ENCODE data around the gene MCC. TPM values are rescaled to one million over a fixed set of nuclear protein-coding genes. Genes with fewer than 3 reads are reported as not detected.
"Not testable (repeated sequence)": the region's sequence is repeated elsewhere in the genome, so short reads cannot be mapped to it uniquely, and the experiment has no call there.

Gene MCC
- polyA plus RNA-seq, 3 donors from 2014 or later, result 0.53 to 1.2 (median 0.63) TPM

DNA sequence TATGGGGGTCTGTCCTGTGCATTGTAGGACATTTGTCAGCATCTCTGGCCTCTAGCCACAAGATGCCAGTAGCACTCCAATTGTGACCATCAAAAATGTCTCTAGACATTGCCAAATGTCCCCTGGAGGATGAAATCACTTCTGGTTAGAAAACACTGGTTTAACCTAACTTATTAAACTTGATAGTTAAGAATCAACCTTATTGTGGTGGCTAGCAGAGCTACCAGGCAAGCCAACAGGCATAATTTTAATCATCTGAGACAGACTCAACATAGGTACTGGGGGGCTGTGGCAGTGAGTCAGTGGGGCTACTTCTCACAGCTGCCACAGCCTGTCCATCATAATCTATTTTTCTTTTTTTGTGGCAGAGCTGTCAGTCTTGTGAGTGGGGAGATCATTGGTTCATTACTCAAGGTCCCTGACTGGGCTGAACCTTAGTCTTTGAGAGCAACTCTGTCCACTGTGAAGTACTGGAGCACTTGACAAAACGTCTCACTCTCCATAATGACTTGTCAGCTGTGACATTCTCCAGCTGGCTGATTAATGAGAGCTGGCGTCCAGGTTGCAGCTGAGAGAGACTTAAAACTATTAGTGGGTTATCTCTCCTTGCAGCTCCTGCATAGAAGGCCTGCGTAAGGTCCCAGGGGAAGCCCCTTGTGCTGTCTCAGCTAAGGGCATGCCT, 403.7 kb downstream of the MCC start:
- Mint-ChIP-seq H3K36me3 (peaks cover 0 to 8% (median 0%) of the 10 kb centered on the region in 3 donors), H3K9me3 (peaks cover 0 to 1% (median 0%) of the 10 kb centered on the region in 6 donors), H3K4me1 (no peaks in the 10 kb centered on the region), H3K27ac (no peak overlapping the region), H3K4me3 (no peak overlapping the region), H3K27me3 (ENCODE audit: low read depth in 3 of 3) (peaks cover 0 to 3% (median 0%) of the 10 kb centered on the region in 3 donors)
- no peak for DNase-seq

DNA sequence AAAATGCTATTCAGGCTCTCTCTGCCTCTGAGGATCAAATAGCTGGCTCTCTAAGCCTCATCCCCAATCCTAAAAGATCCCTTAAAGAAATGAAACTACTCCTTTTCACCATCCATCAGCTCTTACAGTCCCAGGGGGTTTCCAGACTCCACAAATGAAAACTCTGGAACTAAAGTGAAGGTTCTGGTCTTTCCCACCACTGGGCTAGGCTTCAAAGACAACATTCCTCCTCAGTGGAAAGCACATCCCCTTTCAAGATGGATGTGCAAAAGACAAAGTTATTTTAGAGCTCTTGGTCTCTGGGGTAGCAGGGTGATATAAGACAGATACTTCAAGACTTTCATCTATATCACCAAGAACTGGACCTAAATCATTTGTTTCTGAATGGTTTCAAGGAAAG, 404.8 kb downstream of the MCC start:
- no peak overlapping the region for H3K27ac Mint-ChIP-seq
- peaks cover 0 to 3% (median 3%) of the 10 kb centered on the region in 3 donors for H3K27me3 Mint-ChIP-seq (ENCODE audit: low read depth in 3 of 3)
- DNase-seq, result no peak
- H3K4me1 Mint-ChIP-seq, result no peaks in the 10 kb centered on the region
- H3K4me3 Mint-ChIP-seq, result no peak overlapping the region
- peaks cover 0 to 8% (median 0%) of the 10 kb centered on the region in 3 donors for H3K36me3 Mint-ChIP-seq
- no peaks in the 10 kb centered on the region for H3K9me3 Mint-ChIP-seq

- Mint-ChIP-seq H3K9me3 (peaks cover 0 to 2% (median 0%) of the 10 kb centered on the region in 6 donors), H3K27me3 (ENCODE audit: low read depth in 3 of 3) (peaks cover 0 to 3% (median 3%) of the 10 kb centered on the region in 3 donors), H3K4me1 (no peaks in the 10 kb centered on the region), H3K27ac (no peak overlapping the region), H3K4me3 (no peak overlapping the region), H3K36me3 (peaks cover 0 to 9% (median 2%) of the 10 kb centered on the region in 3 donors)
- DNase-seq, result no peak
These were observed 405.7 kb downstream of the MCC start for GRCh38 chr5:113082547-113082905.

DNA sequence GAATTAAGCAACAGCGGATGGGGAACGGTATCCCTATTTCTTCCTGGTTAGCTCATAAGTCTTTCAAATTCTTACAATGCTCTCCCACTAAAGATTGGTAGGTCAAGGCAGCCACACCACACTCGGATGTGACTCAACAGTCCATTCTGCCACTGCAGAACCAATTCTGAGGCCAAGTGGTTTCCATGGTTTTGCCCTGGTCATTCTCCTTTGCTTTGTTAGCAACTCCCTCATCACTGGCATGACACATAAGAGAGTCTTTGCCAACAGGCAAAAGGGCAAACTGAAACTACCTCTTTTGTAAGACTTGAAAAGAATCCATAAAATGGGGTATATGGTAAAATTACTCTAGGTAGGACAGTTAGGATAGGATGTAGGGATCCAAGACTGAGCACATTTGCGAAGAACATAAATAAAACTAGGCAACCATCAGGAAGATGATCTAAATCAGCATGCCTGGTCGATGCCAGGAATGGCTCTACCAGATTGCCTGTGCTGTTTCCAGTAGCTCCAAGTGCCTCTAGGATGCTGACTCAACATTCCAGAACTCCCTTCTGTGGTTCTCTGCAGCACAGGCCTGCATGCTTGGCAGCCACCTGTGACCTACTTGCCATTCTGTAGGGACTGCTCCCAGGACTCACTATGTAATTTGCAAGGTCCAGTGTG, 406.2 kb downstream of the MCC start:
- peaks cover 0 to 12% (median 4%) of the 10 kb centered on the region in 3 donors for H3K36me3 Mint-ChIP-seq
- no peak for DNase-seq
- H3K4me3 Mint-ChIP-seq, result no peak overlapping the region
- no peaks in the 10 kb centered on the region for H3K4me1 Mint-ChIP-seq
- peaks cover 0 to 5% (median 3%) of the 10 kb centered on the region in 3 donors for H3K27me3 Mint-ChIP-seq (ENCODE audit: low read depth in 3 of 3)
- H3K9me3 Mint-ChIP-seq, result peaks cover 0 to 7% (median 1%) of the 10 kb centered on the region in 6 donors
- no peak overlapping the region for H3K27ac Mint-ChIP-seq

DNA sequence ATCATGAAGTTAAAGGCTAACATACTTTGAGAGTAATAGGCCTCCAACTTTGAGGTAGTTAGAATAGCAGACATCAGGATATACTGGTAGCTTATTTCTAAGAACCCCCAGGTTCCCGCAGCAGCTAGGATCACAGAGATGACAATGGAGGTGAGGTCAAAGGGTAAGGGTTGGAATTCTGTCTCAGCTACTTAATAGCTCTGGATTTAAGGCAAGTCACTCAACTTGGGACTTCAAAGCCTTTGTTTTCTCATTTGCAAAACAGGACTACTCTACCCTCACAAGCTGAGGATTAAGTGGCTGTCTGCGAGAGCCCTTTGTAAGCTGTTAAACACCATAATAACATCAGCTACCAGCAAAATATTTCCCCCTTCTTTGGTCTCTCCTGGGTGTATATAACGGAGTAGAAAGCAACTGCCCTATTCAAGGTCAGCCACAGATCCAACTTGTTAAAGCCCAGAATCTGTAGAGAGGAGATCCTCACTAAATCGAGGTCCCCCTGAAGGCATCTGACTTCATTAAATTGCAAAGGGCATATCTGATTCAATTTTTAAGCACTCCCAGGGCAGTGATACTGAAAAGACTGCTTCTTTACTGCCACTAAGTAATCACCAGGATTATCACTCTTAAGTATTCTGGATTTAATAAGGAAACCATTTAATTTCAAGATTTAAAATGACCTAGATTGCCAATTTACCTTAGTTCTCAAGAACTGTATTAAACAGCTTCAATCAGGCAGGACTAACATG, 407.0 kb downstream of the MCC start:
- H3K9me3 Mint-ChIP-seq, result peaks cover 0 to 13% (median 3%) of the 10 kb centered on the region in 6 donors
- H3K36me3 Mint-ChIP-seq, result peaks cover 0 to 12% (median 4%) of the 10 kb centered on the region in 3 donors
- no peak overlapping the region for H3K27ac Mint-ChIP-seq
- no peak for DNase-seq
- no peak overlapping the region for H3K4me3 Mint-ChIP-seq
- peaks cover 0 to 5% (median 3%) of the 10 kb centered on the region in 3 donors for H3K27me3 Mint-ChIP-seq (ENCODE audit: low read depth in 3 of 3)
- H3K4me1 Mint-ChIP-seq, result no peaks in the 10 kb centered on the region

DNA sequence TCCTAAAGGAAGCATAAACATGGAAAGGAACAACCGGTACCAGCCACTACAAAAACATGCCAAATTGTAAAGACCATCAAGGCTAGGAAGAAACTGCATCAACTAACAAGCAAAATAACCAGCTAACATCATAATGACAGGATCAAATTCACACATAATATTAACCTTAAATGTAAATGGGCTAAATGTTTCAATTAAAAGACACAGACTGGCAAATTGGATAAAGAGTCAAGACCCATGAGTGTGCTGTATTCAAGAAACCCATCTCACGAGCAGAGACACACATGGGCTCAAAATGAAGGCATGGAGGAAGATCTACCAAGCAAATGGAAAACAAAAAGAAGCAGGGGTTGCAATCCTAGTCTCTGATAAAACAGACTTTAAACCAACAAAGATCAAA, 411.6 kb downstream of the MCC start:
- DNase-seq; H3K27me3 Mint-ChIP-seq (ENCODE audit: low read depth in 3 of 3); H3K27ac Mint-ChIP-seq; H3K4me3 Mint-ChIP-seq; H3K4me1 Mint-ChIP-seq; H3K36me3 Mint-ChIP-seq: not testable (repeated sequence)
- peaks cover 0 to 13% (median 5%) of the 10 kb centered on the region in 6 donors for H3K9me3 Mint-ChIP-seq

DNA sequence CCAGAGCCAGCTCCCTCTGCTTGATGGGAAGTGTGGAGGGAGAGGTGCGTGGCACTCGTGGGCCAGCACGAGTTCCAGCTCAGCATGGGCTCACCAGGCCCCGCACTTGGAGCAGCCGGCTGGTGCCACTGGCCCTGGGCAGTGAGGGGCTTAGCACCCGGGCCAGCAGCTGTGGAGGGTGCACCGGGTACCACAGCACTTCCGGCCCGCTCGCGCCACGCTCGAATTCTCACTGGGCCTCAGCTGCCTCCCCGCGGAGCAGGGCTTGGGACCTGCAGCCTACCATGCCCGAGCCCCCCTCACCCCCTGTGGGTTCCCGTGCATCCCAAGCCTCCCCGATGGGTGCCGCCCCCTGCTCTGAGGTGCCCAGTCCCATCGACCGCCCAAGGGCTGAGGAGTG, 413.2 kb downstream of the MCC start:
- peaks cover 4 to 8% (median 6%) of the 10 kb centered on the region in 3 donors for H3K36me3 Mint-ChIP-seq
- no peaks in the 10 kb centered on the region for H3K4me1 Mint-ChIP-seq
- no peak overlapping the region for H3K4me3 Mint-ChIP-seq
- no peak overlapping the region for H3K27ac Mint-ChIP-seq
- peaks cover 0 to 13% (median 5%) of the 10 kb centered on the region in 6 donors for H3K9me3 Mint-ChIP-seq
- no peak for DNase-seq
- H3K27me3 Mint-ChIP-seq (ENCODE audit: low read depth in 3 of 3), result peaks cover 0 to 4% (median 3%) of the 10 kb centered on the region in 3 donors

DNA sequence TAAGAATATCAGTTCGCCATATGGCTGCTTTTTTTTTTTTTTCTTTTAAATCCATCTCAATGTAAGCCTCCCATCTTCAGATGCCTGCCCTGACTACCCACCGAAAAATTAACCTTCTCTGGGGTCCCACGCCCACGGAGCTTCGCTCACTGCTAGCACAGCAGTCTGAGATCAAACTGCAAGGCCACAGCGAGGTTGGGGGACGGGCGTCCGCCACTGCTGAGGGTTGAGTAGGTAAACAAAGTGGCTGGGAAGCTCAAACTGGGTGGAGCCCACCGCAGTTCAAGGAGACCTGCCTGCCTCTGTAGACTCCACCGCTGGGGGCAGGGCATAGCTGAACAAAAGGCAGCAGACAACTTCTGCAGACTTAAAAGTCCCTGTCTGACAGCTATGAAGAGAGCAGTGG, 414.6 kb downstream of the MCC start:
- peaks cover 0 to 13% (median 5%) of the 10 kb centered on the region in 6 donors for H3K9me3 Mint-ChIP-seq
- not testable (repeated sequence) for H3K36me3 Mint-ChIP-seq; DNase-seq; H3K27ac Mint-ChIP-seq; H3K27me3 Mint-ChIP-seq (ENCODE audit: low read depth in 3 of 3); H3K4me3 Mint-ChIP-seq; H3K4me1 Mint-ChIP-seq

GRCh38 chr5:113071401-113071800, 416.9 kb downstream of the MCC start:
- peaks cover 0 to 1% (median 0%) of the 10 kb centered on the region in 3 donors for H3K27me3 Mint-ChIP-seq (ENCODE audit: low read depth in 3 of 3)
- H3K36me3 Mint-ChIP-seq, result peaks cover 3 to 4% (median 4%) of the 10 kb centered on the region in 3 donors
- no peaks in the 10 kb centered on the region for H3K4me1 Mint-ChIP-seq

GRCh38 chr5:113070901-113071300, 417.4 kb downstream of the MCC start:
- peaks cover 3 to 4% (median 4%) of the 10 kb centered on the region in 3 donors for H3K36me3 Mint-ChIP-seq
- no peaks in the 10 kb centered on the region for H3K9me3 Mint-ChIP-seq
- no peak for DNase-seq
- no peak overlapping the region for H3K27ac Mint-ChIP-seq
- H3K27me3 Mint-ChIP-seq (ENCODE audit: low read depth in 3 of 3), result peaks cover 0 to 1% (median 0%) of the 10 kb centered on the region in 3 donors
- no peak overlapping the region for H3K4me3 Mint-ChIP-seq
- H3K4me1 Mint-ChIP-seq, result no peaks in the 10 kb centered on the region

More at GRCh38 chr5:113071401-113071800, 416.9 kb downstream of the MCC start:
- H3K9me3 Mint-ChIP-seq, result peaks cover 0 to 4% (median 0%) of the 10 kb centered on the region in 6 donors
- DNase-seq, result no peak
- no peak overlapping the region for H3K27ac Mint-ChIP-seq
- no peak overlapping the region for H3K4me3 Mint-ChIP-seq

DNA sequence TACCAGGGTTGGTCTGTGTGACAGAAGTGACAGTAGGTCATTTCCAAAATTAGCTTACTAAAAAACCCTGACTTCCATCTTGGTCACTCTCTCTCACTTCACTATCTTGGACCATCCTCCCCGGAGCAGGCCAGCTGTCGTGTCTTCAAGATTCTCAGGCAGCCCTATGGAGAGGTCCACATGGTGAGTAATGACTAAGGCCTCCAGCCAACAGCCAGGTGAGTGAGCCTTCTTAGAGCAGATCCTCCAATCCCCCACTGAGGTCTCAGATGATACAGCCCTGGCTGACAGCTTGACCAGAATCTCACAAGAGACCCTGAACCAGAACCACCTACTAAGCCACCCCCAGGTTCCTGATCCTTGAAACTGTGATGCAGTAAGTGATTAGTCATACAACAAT, 419.7 kb downstream of the MCC start:
- DNase-seq, result no peak
- no peak overlapping the region for H3K27ac Mint-ChIP-seq
- no peaks in the 10 kb centered on the region for H3K9me3 Mint-ChIP-seq
- no peaks in the 10 kb centered on the region for H3K4me1 Mint-ChIP-seq
- no peak overlapping the region for H3K4me3 Mint-ChIP-seq
- H3K36me3 Mint-ChIP-seq, result no peaks in the 10 kb centered on the region
- peaks cover 0 to 1% (median 0%) of the 10 kb centered on the region in 3 donors for H3K27me3 Mint-ChIP-seq (ENCODE audit: low read depth in 3 of 3)

GRCh38 chr5:113067635-113068344, 420.5 kb downstream of the MCC start:
- H3K27ac Mint-ChIP-seq, result no peak overlapping the region
- no peaks in the 10 kb centered on the region for H3K9me3 Mint-ChIP-seq
- H3K4me1 Mint-ChIP-seq, result no peaks in the 10 kb centered on the region
- H3K4me3 Mint-ChIP-seq, result no peak overlapping the region
- peaks cover 0 to 1% (median 0%) of the 10 kb centered on the region in 3 donors for H3K27me3 Mint-ChIP-seq (ENCODE audit: low read depth in 3 of 3)
- no peak for DNase-seq
- H3K36me3 Mint-ChIP-seq, result no peaks in the 10 kb centered on the region

DNA sequence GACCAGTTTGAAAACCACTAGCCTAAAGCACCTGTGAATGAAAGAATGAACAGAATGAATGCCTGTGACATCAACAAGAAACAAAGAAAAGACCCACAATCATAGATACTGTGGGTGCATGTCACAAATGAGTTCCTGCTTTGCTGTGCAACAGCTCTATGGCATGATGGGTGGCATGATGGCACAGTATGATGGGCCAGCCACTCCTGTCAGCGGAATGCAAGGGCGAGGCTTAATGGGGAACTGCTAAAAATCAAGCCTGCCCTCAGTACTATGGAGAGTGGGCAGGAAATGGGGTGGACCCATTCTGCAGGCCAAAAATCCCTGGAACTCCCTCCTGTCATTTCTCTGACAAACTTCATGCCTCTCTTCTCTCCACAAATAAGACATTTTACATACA, 422.6 kb downstream of the MCC start:
- no peaks in the 10 kb centered on the region for H3K36me3 Mint-ChIP-seq
- H3K9me3 Mint-ChIP-seq, result no peaks in the 10 kb centered on the region
- H3K4me3 Mint-ChIP-seq, result no peak overlapping the region
- peaks cover 4 to 12% of the 10 kb centered on the region in 2 donors for H3K4me1 Mint-ChIP-seq
- peaks cover 0 to 2% (median 0%) of the 10 kb centered on the region in 3 donors for H3K27me3 Mint-ChIP-seq (ENCODE audit: low read depth in 3 of 3)
- DNase-seq, result no peak
- no peak overlapping the region for H3K27ac Mint-ChIP-seq

Measured in immature natural killer cell (primary cell).